Umbilical cord (tissue), 2 donors: Measurements from ENCODE around the gene MLXIPL. TPM values are rescaled to one million over a fixed set of nuclear protein-coding genes. Genes with fewer than 3 reads are reported as not detected.
"Not testable (repeated sequence)": the region's sequence is repeated elsewhere in the genome, so short reads cannot be mapped to it uniquely, and the experiment has no call there.

Experiments
- DNase-seq: peaks from one replicate; pipeline ENCODE4 v3.0.0-alpha.2; 2015; ENCODE audit warnings: low spot score
- total RNA-seq: library from RNA; depleted of rRNA; stranded (reverse); fragments of >200 nt; gene quantifications from one replicate; pipeline ENCODE4 v1.2.3, GENCODE V29; 2014; ENCODE audit warnings: low replicate concordance; ENCODE audit not compliant: insufficient read depth

Gene MLXIPL
- total RNA-seq, 1 donor from 2014 or later, result 1.7 TPM

- no peak for DNase-seq
These were observed 68.8 kb downstream of the MLXIPL start for GRCh38 chr7:73555411-73555982.

DNA sequence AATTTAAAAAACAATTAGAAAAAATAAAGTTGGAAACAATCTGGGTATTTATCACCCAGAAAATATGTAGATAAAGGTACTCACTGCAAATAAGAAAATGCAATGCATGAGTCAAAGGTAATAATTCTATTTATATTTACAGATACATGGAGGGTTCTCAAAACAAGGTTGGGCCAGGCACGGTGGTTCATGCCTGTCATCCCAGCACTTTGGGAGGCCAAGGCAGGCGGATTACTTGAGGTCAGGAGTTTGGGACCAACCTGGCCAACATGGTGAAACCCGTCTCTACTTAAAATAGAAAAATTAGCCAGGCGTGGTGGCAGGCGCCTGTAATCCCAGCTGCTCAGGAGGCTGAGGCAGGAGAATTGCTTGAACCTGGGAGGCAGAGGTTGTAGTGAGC, 74.2 kb downstream of the MLXIPL start:
- DNase-seq, result not testable (repeated sequence)

GRCh38 chr7:73549176-73549575, 75.1 kb downstream of the MLXIPL start:
- DNase-seq, result no peak

GRCh38 chr7:73547841-73548240, 76.5 kb downstream of the MLXIPL start:
- DNase-seq, result no peak

GRCh38 chr7:73544678-73545077, 79.6 kb downstream of the MLXIPL start:
- DNase-seq, result no peak

Other genes starting within 250 kb of the MLXIPL start
- not detected for gene FZD9, start 190.7 kb downstream of the MLXIPL start, total RNA-seq
- gene BAZ1B, start 102.2 kb downstream of the MLXIPL start, total RNA-seq, result 57.8 TPM
- 11.6 TPM for gene BCL7B, start 66.8 kb downstream of the MLXIPL start, total RNA-seq
- 19.7 TPM for gene TBL2, start 45.9 kb downstream of the MLXIPL start, total RNA-seq
- gene VPS37D, start 43.3 kb upstream of the MLXIPL start, total RNA-seq, result 10.1 TPM
- gene DNAJC30, start 58.9 kb upstream of the MLXIPL start, total RNA-seq, result 0.96 TPM
- 47.4 TPM for gene BUD23, start 59.1 kb upstream of the MLXIPL start, total RNA-seq
- gene STX1A, start 95.1 kb upstream of the MLXIPL start, total RNA-seq, result 24.6 TPM
- 2.2 TPM for gene ABHD11, start 114.3 kb upstream of the MLXIPL start, total RNA-seq
- 0.72 TPM for gene CLDN3, start 145.7 kb upstream of the MLXIPL start, total RNA-seq
- gene CLDN4, start 206.5 kb upstream of the MLXIPL start, total RNA-seq, result 17.6 TPM
- gene METTL27, start 218.0 kb upstream of the MLXIPL start, total RNA-seq, result not detected
- gene TMEM270, start 236.6 kb upstream of the MLXIPL start, total RNA-seq, result not detected